ENCODE measurements around the gene LRTM2.

Gene LRTM2

DNA sequence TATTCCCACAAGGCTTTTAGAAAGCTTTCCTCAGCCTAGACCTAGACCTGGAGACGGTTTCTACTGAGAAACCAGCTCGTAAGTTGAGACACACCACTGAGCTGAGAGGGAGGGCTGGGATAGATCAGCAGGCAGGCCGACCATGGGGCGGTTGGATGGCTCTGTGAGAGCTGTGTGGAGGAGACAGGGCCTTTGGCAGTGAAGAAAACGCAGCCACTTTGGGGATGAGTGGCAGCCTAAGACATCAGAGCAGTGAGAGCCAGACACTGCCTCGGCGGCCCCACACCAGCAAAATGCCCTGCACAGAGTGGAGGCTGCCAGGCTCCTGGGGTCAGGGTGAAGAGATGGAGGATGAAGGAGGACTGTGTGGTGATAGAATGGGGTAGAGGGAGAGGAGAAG lies 52.1 kb downstream of the LRTM2 start:
- H3K9me3 ChIP-seq (ENCODE audit: control insufficient read depth in 2 of 2, low read length in 2 of 2): peaks cover 0 to 5% of the 10 kb centered on the region in 2 donors
- H3K36me3 ChIP-seq (ENCODE audit: control insufficient read depth in 2 of 2, insufficient read depth in 2 of 2, low read length in 2 of 2): no peaks in the 10 kb centered on the region
- H3K27me3 ChIP-seq (ENCODE audit: control insufficient read depth in 1 of 2, insufficient read depth in 2 of 2, low read length in 2 of 2): peaks cover 2 to 5% of the 10 kb centered on the region in 2 donors
- no peaks in the 10 kb centered on the region for H3K4me1 ChIP-seq (ENCODE audit: control insufficient read depth, insufficient read depth, low read length)
- H3K27ac ChIP-seq (ENCODE audit: low read length): no peak overlapping the region
- H3K4me3 ChIP-seq (ENCODE audit: low read length in 2 of 2): no peak overlapping the region
- no peak overlapping the region for H3K9ac ChIP-seq (ENCODE audit: low read length in 2 of 2)

DNA sequence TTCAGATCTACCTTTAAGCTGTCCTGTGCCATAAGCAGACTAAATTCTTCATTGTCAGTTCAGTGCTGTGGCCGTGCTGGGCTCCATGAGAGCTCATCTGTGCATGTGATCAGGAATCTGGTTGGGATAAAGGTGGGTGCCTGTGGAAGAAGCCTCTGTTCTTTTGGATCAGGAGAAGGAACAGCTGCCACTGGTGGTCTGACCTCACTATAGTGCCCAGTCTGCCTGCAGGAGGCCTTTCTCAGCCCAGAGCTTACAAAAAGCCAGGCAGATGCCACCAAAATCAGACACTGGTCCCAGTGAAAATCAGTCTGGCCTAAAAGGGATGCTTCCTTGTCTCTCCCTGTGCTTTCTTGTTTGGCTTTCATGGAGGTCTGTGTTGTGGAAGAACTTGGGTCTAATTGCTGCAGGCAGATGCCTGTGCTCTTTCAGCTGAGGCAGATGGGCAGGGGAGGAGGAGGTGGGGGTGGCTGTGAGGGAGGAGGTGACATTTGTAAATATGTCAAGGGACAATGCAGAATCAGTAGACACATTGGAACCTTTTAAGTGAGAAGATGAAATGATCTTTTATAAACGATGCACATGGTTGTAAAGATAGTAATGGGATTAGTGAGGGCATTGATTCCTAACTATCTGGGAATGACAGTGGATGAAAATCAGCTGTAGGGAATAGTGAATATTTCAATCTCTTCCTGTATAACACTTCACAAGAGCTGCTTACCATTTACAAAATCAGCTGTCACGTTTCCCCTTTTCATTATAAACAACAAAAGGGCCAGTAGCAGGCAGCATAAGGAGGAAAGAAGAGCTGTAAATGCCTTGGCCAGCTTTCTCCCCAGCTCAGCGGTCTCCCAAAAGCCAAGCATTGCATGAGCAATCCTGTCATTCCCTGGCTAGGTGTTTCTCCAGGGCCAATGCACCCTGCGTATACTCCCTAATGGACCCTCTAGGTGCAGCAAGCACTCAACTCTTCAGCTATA lies 53.5 kb downstream of the LRTM2 start:
- H3K27ac ChIP-seq (ENCODE audit: low read length): no peak overlapping the region
- H3K36me3 ChIP-seq (ENCODE audit: control insufficient read depth in 2 of 2, insufficient read depth in 2 of 2, low read length in 2 of 2): no peaks in the 10 kb centered on the region
- H3K4me3 ChIP-seq (ENCODE audit: low read length in 2 of 2): no peak overlapping the region
- H3K9ac ChIP-seq (ENCODE audit: low read length in 2 of 2): no peak overlapping the region
- H3K27me3 ChIP-seq (ENCODE audit: control insufficient read depth in 1 of 2, insufficient read depth in 2 of 2, low read length in 2 of 2): peaks cover 2 to 5% of the 10 kb centered on the region in 2 donors
- H3K4me1 ChIP-seq (ENCODE audit: control insufficient read depth, insufficient read depth, low read length): no peaks in the 10 kb centered on the region
- no peaks in the 10 kb centered on the region for H3K9me3 ChIP-seq (ENCODE audit: control insufficient read depth in 2 of 2, low read length in 2 of 2)

DNA sequence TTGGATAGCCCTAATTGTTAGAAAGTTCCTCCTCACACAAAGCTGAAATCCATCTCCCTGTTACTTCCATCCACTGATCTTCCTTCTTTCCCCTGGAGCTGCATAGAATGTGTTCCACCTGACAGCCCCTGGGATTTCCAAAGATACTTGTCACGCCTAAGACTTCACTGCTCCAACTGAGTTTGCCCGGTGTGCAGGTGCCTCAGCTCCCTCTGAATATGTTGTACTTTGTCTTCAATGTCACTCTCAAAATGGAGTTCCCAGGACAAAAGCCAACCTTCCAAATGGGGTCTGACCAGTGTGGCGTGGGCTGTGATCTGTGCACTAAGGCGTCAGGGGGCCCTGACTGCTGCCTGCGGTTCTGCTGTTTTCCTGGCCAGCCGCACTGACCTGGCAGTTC lies 55.2 kb downstream of the LRTM2 start:
- Histone ChIP-seq H3K4me1 (ENCODE audit: control insufficient read depth, insufficient read depth, low read length) (no peaks in the 10 kb centered on the region), H3K4me3 (ENCODE audit: low read length in 2 of 2) (no peak overlapping the region), H3K27ac (ENCODE audit: low read length) (no peak overlapping the region), H3K9ac (ENCODE audit: low read length in 2 of 2) (no peak overlapping the region), H3K36me3 (ENCODE audit: control insufficient read depth in 2 of 2, insufficient read depth in 2 of 2, low read length in 2 of 2) (no peaks in the 10 kb centered on the region), H3K9me3 (ENCODE audit: control insufficient read depth in 2 of 2, low read length in 2 of 2) (no peaks in the 10 kb centered on the region), H3K27me3 (ENCODE audit: control insufficient read depth in 1 of 2, insufficient read depth in 2 of 2, low read length in 2 of 2) (peaks cover 2 to 3% of the 10 kb centered on the region in 2 donors)

DNA sequence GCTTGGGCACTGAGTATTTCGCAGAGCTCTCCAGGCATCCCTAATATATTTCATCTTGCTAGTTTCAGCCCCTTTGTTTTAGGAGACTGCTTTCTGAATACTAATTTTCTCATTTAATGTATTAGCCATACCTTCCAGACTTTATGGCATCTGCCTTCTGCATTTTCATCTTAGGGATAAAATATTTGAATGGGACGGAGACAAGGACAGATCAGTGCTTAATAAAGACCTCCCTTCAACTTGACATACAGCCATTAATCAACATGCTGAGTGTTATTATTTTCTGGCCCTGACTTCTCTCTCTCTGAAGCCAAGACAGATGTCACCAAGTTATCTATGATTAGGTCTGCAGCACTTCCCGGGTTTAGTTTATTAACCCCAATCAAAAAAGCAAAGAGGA lies 55.7 kb downstream of the LRTM2 start:
- Histone ChIP-seq H3K4me1 (ENCODE audit: control insufficient read depth, insufficient read depth, low read length) (no peaks in the 10 kb centered on the region), H3K36me3 (ENCODE audit: control insufficient read depth in 2 of 2, insufficient read depth in 2 of 2, low read length in 2 of 2) (no peaks in the 10 kb centered on the region), H3K4me3 (ENCODE audit: low read length in 2 of 2) (no peak overlapping the region), H3K9me3 (ENCODE audit: control insufficient read depth in 2 of 2, low read length in 2 of 2) (no peaks in the 10 kb centered on the region), H3K9ac (ENCODE audit: low read length in 2 of 2) (no peak overlapping the region), H3K27me3 (ENCODE audit: control insufficient read depth in 1 of 2, insufficient read depth in 2 of 2, low read length in 2 of 2) (peaks cover 2 to 3% of the 10 kb centered on the region in 2 donors), H3K27ac (ENCODE audit: low read length) (no peak overlapping the region)

DNA sequence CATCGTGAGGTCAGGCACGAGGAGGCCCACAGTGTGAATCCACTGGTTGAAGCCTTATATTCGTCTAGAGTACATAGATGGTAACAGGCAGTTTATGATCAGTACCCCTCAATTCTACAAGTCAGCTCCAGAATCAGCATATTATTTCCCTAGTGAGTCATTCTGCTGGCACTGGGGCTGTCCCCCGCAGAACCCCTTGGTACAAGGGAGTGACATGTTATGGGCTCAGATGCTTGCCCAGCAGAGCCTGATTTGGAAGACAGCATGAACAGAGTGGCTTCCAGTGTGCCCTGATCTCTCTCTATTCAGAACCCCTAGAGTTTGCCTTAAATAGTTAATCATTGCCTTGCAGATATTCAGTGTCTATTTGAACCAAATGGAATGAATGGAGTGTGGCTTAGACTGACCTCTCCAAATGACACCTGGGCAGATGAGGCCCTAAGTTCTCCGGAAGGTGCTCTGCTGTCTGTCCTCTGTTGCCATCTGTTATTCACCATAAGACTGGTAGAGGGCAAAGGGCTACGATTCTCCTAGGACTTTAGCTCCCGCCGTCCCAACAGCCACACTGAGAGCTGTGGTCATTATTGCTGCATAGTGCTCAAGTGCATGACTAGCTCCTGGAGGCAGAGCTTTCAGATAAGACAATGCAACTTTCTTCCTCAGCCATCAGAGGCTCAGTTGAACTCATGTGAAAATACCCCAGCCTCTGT lies 57.0 kb downstream of the LRTM2 start:
- Histone ChIP-seq H3K27ac (ENCODE audit: low read length) (no peak overlapping the region), H3K9ac (ENCODE audit: low read length in 2 of 2) (no peak overlapping the region), H3K9me3 (ENCODE audit: control insufficient read depth in 2 of 2, low read length in 2 of 2) (no peaks in the 10 kb centered on the region), H3K27me3 (ENCODE audit: control insufficient read depth in 1 of 2, insufficient read depth in 2 of 2, low read length in 2 of 2) (peaks cover 2 to 3% of the 10 kb centered on the region in 2 donors), H3K36me3 (ENCODE audit: control insufficient read depth in 2 of 2, insufficient read depth in 2 of 2, low read length in 2 of 2) (no peaks in the 10 kb centered on the region), H3K4me1 (ENCODE audit: control insufficient read depth, insufficient read depth, low read length) (no peaks in the 10 kb centered on the region), H3K4me3 (ENCODE audit: low read length in 2 of 2) (no peak overlapping the region)

DNA sequence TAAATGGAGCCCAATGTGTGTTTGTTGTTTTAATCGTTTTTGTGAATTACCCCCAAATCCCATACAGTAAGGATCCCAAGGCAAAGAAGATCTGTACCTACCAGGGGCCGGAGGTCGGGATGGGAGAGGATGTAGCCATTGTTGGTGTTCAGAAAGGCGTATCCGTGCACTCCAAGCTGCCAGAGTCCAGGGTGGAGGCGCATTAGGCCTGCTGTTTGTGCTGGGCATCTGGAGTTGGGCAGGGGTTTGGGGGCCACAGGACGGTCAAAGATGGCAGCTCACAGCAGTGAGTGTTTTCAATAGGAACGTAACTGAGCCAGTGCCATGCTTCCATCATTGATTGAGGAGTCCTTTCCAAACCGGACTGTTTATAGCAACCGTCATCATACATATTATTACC lies 57.8 kb downstream of the LRTM2 start:
- Histone ChIP-seq H3K27me3 (ENCODE audit: control insufficient read depth in 1 of 2, insufficient read depth in 2 of 2, low read length in 2 of 2) (peaks cover 2 to 3% of the 10 kb centered on the region in 2 donors), H3K4me3 (ENCODE audit: low read length in 2 of 2) (no peak overlapping the region), H3K4me1 (ENCODE audit: control insufficient read depth, insufficient read depth, low read length) (no peaks in the 10 kb centered on the region), H3K9me3 (ENCODE audit: control insufficient read depth in 2 of 2, low read length in 2 of 2) (no peaks in the 10 kb centered on the region), H3K36me3 (ENCODE audit: control insufficient read depth in 2 of 2, insufficient read depth in 2 of 2, low read length in 2 of 2) (no peaks in the 10 kb centered on the region), H3K27ac (ENCODE audit: low read length) (no peak overlapping the region), H3K9ac (ENCODE audit: low read length in 2 of 2) (no peak overlapping the region)

DNA sequence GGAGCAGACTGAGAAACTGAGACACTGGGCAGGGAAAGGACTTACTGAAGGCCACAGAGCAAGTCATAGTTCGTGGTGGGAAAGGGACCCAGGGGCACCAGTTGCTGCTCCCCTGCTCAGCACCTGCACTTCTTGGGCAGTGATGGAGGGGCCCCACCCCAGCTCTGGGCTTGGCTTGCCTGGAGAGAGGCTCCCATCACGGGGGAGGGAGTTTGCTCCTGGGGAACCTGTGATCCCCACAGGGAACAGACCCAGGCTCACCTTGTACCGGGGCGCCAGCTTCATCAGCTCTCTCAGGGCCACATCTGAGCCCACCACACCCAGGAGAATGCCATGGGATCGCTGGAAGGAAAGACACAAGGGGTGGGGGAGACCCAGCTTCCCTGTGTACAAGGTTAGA lies 58.3 kb downstream of the LRTM2 start:
- H3K4me1 ChIP-seq (ENCODE audit: control insufficient read depth, insufficient read depth, low read length): no peaks in the 10 kb centered on the region
- H3K36me3 ChIP-seq (ENCODE audit: control insufficient read depth in 2 of 2, insufficient read depth in 2 of 2, low read length in 2 of 2): no peaks in the 10 kb centered on the region
- H3K27me3 ChIP-seq (ENCODE audit: control insufficient read depth in 1 of 2, insufficient read depth in 2 of 2, low read length in 2 of 2): peaks cover 2 to 3% of the 10 kb centered on the region in 2 donors
- H3K27ac ChIP-seq (ENCODE audit: low read length): no peak overlapping the region
- H3K9ac ChIP-seq (ENCODE audit: low read length in 2 of 2): no peak overlapping the region
- no peak overlapping the region for H3K4me3 ChIP-seq (ENCODE audit: low read length in 2 of 2)
- no peaks in the 10 kb centered on the region for H3K9me3 ChIP-seq (ENCODE audit: control insufficient read depth in 2 of 2, low read length in 2 of 2)

DNA sequence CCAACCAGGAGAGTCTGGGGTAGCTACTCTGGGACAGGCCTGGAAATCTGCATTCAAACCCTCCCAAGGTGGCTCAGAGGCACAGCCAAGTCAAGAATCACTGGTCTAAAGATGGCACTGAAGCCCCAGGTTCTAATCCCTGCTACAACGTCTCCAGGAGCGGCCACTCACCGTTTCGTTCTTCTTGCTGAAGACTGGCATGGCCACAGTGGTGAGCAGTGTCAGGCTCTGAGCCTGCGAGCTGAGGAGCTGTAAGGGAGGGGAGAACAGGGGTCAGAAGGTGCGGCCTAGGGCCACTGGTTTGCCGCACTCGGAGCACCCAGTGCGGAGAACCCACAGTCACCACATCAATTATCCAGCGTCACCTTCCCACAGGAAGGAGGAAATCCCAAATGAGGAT lies 59.3 kb downstream of the LRTM2 start:
- no peak overlapping the region for H3K27ac ChIP-seq (ENCODE audit: low read length)
- H3K4me1 ChIP-seq (ENCODE audit: control insufficient read depth, insufficient read depth, low read length): no peaks in the 10 kb centered on the region
- no peak overlapping the region for H3K9ac ChIP-seq (ENCODE audit: low read length in 2 of 2)
- peaks cover 2 to 5% of the 10 kb centered on the region in 2 donors for H3K27me3 ChIP-seq (ENCODE audit: control insufficient read depth in 1 of 2, insufficient read depth in 2 of 2, low read length in 2 of 2)
- H3K36me3 ChIP-seq (ENCODE audit: control insufficient read depth in 2 of 2, insufficient read depth in 2 of 2, low read length in 2 of 2): no peaks in the 10 kb centered on the region
- no peak overlapping the region for H3K4me3 ChIP-seq (ENCODE audit: low read length in 2 of 2)
- no peaks in the 10 kb centered on the region for H3K9me3 ChIP-seq (ENCODE audit: control insufficient read depth in 2 of 2, low read length in 2 of 2)

DNA sequence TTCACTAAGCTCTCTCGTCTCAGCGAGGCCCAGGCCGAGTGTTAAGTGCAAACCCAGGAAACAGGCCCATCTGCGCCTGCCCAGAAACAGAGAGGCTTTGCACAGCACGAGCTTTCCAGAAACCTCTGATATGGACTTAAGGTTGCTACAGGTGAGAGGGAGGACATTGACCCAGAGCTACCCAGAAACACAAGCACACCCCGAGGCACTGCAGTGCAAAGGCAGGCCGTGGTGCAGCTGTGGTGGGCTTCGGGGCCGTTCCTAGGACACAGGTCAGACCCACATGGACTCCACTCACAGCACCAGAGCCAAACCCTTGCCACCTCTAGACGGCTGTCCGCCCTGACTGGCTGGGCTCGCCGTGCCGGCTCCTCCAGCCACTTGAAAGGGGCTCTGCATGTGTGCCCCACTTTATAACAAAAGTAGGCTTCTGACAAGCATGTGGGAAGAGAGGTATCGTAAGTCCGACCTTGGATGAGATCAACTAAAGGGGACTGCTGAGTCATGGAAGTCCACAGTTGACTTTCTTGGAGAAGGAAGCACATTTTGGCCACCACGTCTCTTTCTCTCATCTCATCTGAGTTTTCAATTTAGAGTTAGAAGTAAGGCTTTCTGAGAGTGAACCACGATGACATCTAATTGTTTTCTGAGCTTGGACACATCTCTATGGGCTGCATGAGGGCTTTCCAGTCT lies 59.9 kb downstream of the LRTM2 start:
- Histone ChIP-seq H3K36me3 (ENCODE audit: control insufficient read depth in 2 of 2, insufficient read depth in 2 of 2, low read length in 2 of 2) (no peaks in the 10 kb centered on the region), H3K4me1 (ENCODE audit: control insufficient read depth, insufficient read depth, low read length) (no peaks in the 10 kb centered on the region), H3K4me3 (ENCODE audit: low read length in 2 of 2) (no peak overlapping the region)

DNA sequence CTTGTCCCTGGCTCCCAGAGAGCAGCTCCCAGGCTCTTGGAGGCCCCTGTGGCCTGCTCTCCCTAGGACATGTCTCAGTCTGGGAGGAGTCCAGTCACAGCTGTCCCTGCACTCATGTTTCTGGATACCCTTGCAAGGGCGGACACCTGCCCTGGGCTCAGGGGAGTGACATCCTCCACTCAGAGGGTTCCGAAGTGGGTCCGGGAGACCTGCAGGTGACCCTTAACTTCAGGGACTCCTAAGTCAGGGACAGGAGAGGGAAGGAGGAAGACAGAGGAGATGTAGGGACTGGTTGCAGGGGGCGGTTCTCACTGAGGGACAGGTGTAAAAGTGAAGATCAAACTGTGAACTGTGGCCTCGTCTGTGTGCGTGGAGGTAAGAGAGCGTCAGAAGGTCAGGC lies 60.5 kb downstream of the LRTM2 start:
- H3K27ac ChIP-seq (ENCODE audit: low read length): no peak overlapping the region
- H3K36me3 ChIP-seq (ENCODE audit: control insufficient read depth in 2 of 2, insufficient read depth in 2 of 2, low read length in 2 of 2): no peaks in the 10 kb centered on the region
- H3K9me3 ChIP-seq (ENCODE audit: control insufficient read depth in 2 of 2, low read length in 2 of 2): no peaks in the 10 kb centered on the region
- H3K9ac ChIP-seq (ENCODE audit: low read length in 2 of 2): no peak overlapping the region
- no peak overlapping the region for H3K4me3 ChIP-seq (ENCODE audit: low read length in 2 of 2)
- no peaks in the 10 kb centered on the region for H3K4me1 ChIP-seq (ENCODE audit: control insufficient read depth, insufficient read depth, low read length)
- peaks cover 2% of the 10 kb centered on the region in 2 donors for H3K27me3 ChIP-seq (ENCODE audit: control insufficient read depth in 1 of 2, insufficient read depth in 2 of 2, low read length in 2 of 2)

More for the DNA sequence above, 59.9 kb downstream of the LRTM2 start:
- Histone ChIP-seq H3K9ac (ENCODE audit: low read length in 2 of 2) (no peak overlapping the region), H3K27me3 (ENCODE audit: control insufficient read depth in 1 of 2, insufficient read depth in 2 of 2, low read length in 2 of 2) (peaks cover 2 to 5% of the 10 kb centered on the region in 2 donors), H3K27ac (ENCODE audit: low read length) (no peak overlapping the region), H3K9me3 (ENCODE audit: control insufficient read depth in 2 of 2, low read length in 2 of 2) (no peaks in the 10 kb centered on the region)

Data from stomach smooth muscle (tissue), 2 donors.